ENCODE results near the gene FXR2.
"Not testable (repeated sequence)": the region's sequence is repeated elsewhere in the genome, so short reads cannot be mapped to it uniquely, and the experiment has no call there.

The FXR2 gene

GRCh38 chr17:7611635-7612293, 2.9 kb downstream of the FXR2 start:
- TF ChIP-seq CTCF (IDR thresholded peaks at IDR 0.05; ENCODE audit: insufficient read depth, low read length, missing control alignments) = no peak
- DNase-seq (ENCODE audit: low read depth, low spot score) = no peak
- no peak overlapping the region for H3K4me3 ChIP-seq (ENCODE audit: low read depth, low read length)
- ChIA-PET POLR2A (interaction anchor here (0.8 to 1.8 kb wide), 3 partner anchors 11 to 22 kb away, joined by 3 to 5 read pairs (median 3); partner anchors contain the start of genes SAT2 and SOX15), CTCF (interaction anchor here (0.9 to 8.1 kb wide), 10 partner anchors 13 to 76 kb away, joined by 3 to 61 read pairs (median 4); partner anchors contain the start of genes SHBG, SOX15, TP53 and WRAP53)

- no peak overlapping the region for H3K4me3 ChIP-seq (ENCODE audit: low read depth, low read length)
- POLR2A ChIA-PET = no interaction called here
- no peak for TF ChIP-seq CTCF (IDR thresholded peaks at IDR 0.05; ENCODE audit: insufficient read depth, low read length, missing control alignments)
- no peak for DNase-seq (ENCODE audit: low read depth, low spot score)
- CTCF ChIA-PET = interaction anchor here (0.6 to 8.1 kb wide), 8 partner anchors 10 to 700 kb away, joined by 3 to 61 read pairs (median 6); partner anchors contain the start of genes SHBG, SOX15, TP53 and WRAP53
Observed at GRCh38 chr17:7610641-7611040, 4.1 kb downstream of the FXR2 start.

- ChIA-PET POLR2A (no interaction called here), CTCF (interaction anchor here (1.7 to 2.3 kb wide), 2 partner anchors 8 to 17 kb away, joined by 9 to 14 read pairs; partner anchors contain the start of genes FXR2 and SOX15)
- H3K4me3 ChIP-seq (ENCODE audit: low read depth, low read length) = no peak overlapping the region
- TF ChIP-seq CTCF (IDR thresholded peaks at IDR 0.05; ENCODE audit: insufficient read depth, low read length, missing control alignments) = no peak
- no peak for DNase-seq (ENCODE audit: low read depth, low spot score)
Observed at GRCh38 chr17:7606280-7606679, 8.4 kb downstream of the FXR2 start.

GRCh38 chr17:7597561-7597960, 17.1 kb downstream of the FXR2 start:
- DNase-seq (ENCODE audit: low read depth, low spot score); POLR2A ChIA-PET; H3K4me3 ChIP-seq (ENCODE audit: low read depth, low read length); CTCF ChIA-PET: not testable (repeated sequence)

GRCh38 chr17:7593296-7593695, 21.4 kb downstream of the FXR2 start:
- no peak overlapping the region for H3K4me3 ChIP-seq (ENCODE audit: low read depth, low read length)
- TF ChIP-seq CTCF (IDR thresholded peaks at IDR 0.05; ENCODE audit: insufficient read depth, low read length, missing control alignments) = no peak
- ChIA-PET POLR2A (interaction anchor here (0.5 kb wide), 1 partner anchor 110 kb away, joined by 3 read pairs; no protein-coding TSS in a partner anchor), CTCF (interaction anchor here (0.8 to 3.3 kb wide), 4 partner anchors 15 to 95 kb away, joined by 3 to 9 read pairs (median 4); partner anchors contain the start of genes SENP3, TP53 and WRAP53)
- DNase-seq (ENCODE audit: low read depth, low spot score) = no peak

- DNase-seq (ENCODE audit: low read depth, low spot score) = no peak
- no peak overlapping the region for H3K4me3 ChIP-seq (ENCODE audit: low read depth, low read length)
- no peak for TF ChIP-seq CTCF (IDR thresholded peaks at IDR 0.05; ENCODE audit: insufficient read depth, low read length, missing control alignments)
- ChIA-PET CTCF (interaction anchor here (0.8 to 4.5 kb wide), 5 partner anchors 16 to 96 kb away, joined by 3 to 48 read pairs (median 5); partner anchors contain the start of genes SENP3, TP53 and WRAP53), POLR2A (interaction anchor here (1.1 to 1.3 kb wide), 2 partner anchors 9 to 16 kb away, joined by 3 to 4 read pairs; partner anchors contain the start of gene MPDU1)
Observed at GRCh38 chr17:7592422-7593021, 22.2 kb downstream of the FXR2 start.

Data from AG04449 (cell line).